PC-3 (cell line): ENCODE data around the gene NABP1. TPM values are rescaled to one million over a fixed set of nuclear protein-coding genes. Genes with fewer than 3 reads are reported as not detected.

Experiments
- ATAC-seq: fragments of 200-7000 bp; cut with Tn5 transposase; 2 replicates; pipeline ENCODE4 v1.9.1; 2020; ENCODE audit warnings: mild to moderate bottlenecking, moderate library complexity
- BruUV-seq: library from RNA; stranded (reverse); fragments of 400-500 nt; replicated peaks from 2 replicates; lab custom pipeline; 2021; lab: Mats Ljungman, UMichigan
- CTCF ChIA-PET: fragments of 300-600 bp; sonication (Branson Sonifier 250); formaldehyde crosslinking; loops from one replicate; lab custom pipeline; 2022; ENCODE audit warnings: antibody characterized with exemption; lab: Charles Lee
- POLR2A ChIA-PET: fragments of 300-600 bp; sonication (Branson Sonifier 250); formaldehyde crosslinking; loops from one replicate; lab custom pipeline; 2022; ENCODE audit warnings: antibody characterized with exemption; ENCODE audit not compliant: unreplicated experiment; lab: Charles Lee
- DNase-seq: peaks from one replicate; pipeline ENCODE4 v3.0.0-alpha.2; 2015
- H2AFZ ChIP-seq: fragments of 300-600 bp; sonication (generic); 2 replicates; pipeline ENCODE4 v1.6.0; 2016; ENCODE audit warnings: antibody characterized with exemption, low read length
- H3F3A ChIP-seq: fragments of 300-600 bp; sonication (generic); one replicate; pipeline ENCODE4 v1.6.0; 2017; ENCODE audit warnings: antibody characterized with exemption, low read length, control low read depth, mild to moderate bottlenecking; ENCODE audit not compliant: unreplicated experiment
- H3K27ac ChIP-seq: fragments of 300-600 bp; sonication (generic); 2 replicates; pipeline ENCODE4 v1.5.1; 2016; ENCODE audit warnings: mild to moderate bottlenecking, low read length
- H3K27me3 ChIP-seq: fragments of 300-600 bp; sonication (generic); 2 replicates; pipeline ENCODE4 v1.6.1; 2016; ENCODE audit warnings: low read length, mixed read lengths
- H3K36me3 ChIP-seq: fragments of 300-600 bp; sonication (generic); 2 replicates; pipeline ENCODE4 v1.6.1; 2016; ENCODE audit warnings: low read depth, mixed run types, low read length, mixed read lengths
- H3K4me1 ChIP-seq: fragments of 300-600 bp; sonication (generic); 2 replicates; pipeline ENCODE4 v1.5.1; 2016; ENCODE audit warnings: low read length; ENCODE audit not compliant: insufficient read depth
- H3K4me2 ChIP-seq: fragments of 300-600 bp; sonication (generic); 2 replicates; pipeline ENCODE4 v1.6.0; 2016; ENCODE audit warnings: low read length
- H3K4me3 ChIP-seq: fragments of 300-600 bp; sonication (generic); 2 replicates; pipeline ENCODE4 v1.5.1; 2016; ENCODE audit warnings: mild to moderate bottlenecking, low read length, mixed read lengths
- H3K79me2 ChIP-seq: fragments of 300-600 bp; sonication (generic); 2 replicates; pipeline ENCODE4 v1.6.1; 2017; ENCODE audit warnings: low read length, mixed read lengths
- H3K9ac ChIP-seq: fragments of 300-600 bp; sonication (generic); 2 replicates; pipeline ENCODE4 v1.6.0; 2016; ENCODE audit warnings: mild to moderate bottlenecking, low read length
- H3K9me2 ChIP-seq: fragments of 300-600 bp; sonication (generic); replicated peaks from 2 replicates; pipeline ENCODE4 v1.6.1; 2016; ENCODE audit warnings: mixed run types, low read length, mixed read lengths
- H3K9me3 ChIP-seq: fragments of 300-600 bp; sonication (generic); 2 replicates; pipeline ENCODE4 v1.6.1; 2016; ENCODE audit warnings: low read length, mixed read lengths
- H4K20me1 ChIP-seq: fragments of 300-600 bp; sonication (generic); 2 replicates; pipeline ENCODE4 v1.6.1; 2016; ENCODE audit warnings: low read length, mixed read lengths
- CTCF ChIP-seq: fragments of 300-600 bp; sonication (generic); conservative IDR thresholded peaks from 2 replicates; pipeline ENCODE4 v1.5.1; 2017; ENCODE audit warnings: antibody characterized with exemption, low read depth, mild to moderate bottlenecking, low read length
- EZH2 ChIP-seq: fragments of 300-600 bp; sonication (generic); IDR thresholded peaks from one replicate; pipeline ENCODE4 v1.6.1; 2017; ENCODE audit warnings: antibody characterized with exemption, mild to moderate bottlenecking, low read length; ENCODE audit not compliant: unreplicated experiment
- EZH2phosphoT487 ChIP-seq: fragments of 300-600 bp; sonication (generic); IDR thresholded peaks from 2 replicates; pipeline ENCODE4 v1.6.1; 2018; ENCODE audit warnings: mild to moderate bottlenecking, antibody characterized with exemption, low read length, borderline replicate concordance
- intact Hi-C: fragments of 100-400 bp; cut with micrococcal nuclease; formaldehyde crosslinking; loops from 2 replicates; pipeline ENCODE4 v1.9.0; 2023
- total RNA-seq: library from RNA; depleted of rRNA; stranded (reverse); fragments of >200 nt; gene quantifications from 2 replicates; pipeline ENCODE4 v1.2.3, GENCODE V29; 2014

The NABP1 gene
- total RNA-seq, 1 experiment from 2014 or later = 56.8 TPM

- Histone ChIP-seq H3K4me2 (no peak overlapping the region), H3K9me3 (no peaks in the 10 kb centered on the region), H3K4me3 (no peak overlapping the region), H3K36me3 (no peaks in the 10 kb centered on the region), H3K9me2 (no peaks in the 10 kb centered on the region), H4K20me1 (no peaks in the 10 kb centered on the region), H3K27ac (no peak overlapping the region), H3K79me2 (no peaks in the 10 kb centered on the region), H3K9ac (no peak overlapping the region), H2AFZ (no peak overlapping the region), H3F3A (no peaks in the 10 kb centered on the region), H3K4me1 (no peaks in the 10 kb centered on the region), H3K27me3 (no peaks in the 10 kb centered on the region)
- TF ChIP-seq EZH2phosphoT487 (no peak), CTCF (no peak), EZH2 (no peak)
- intact Hi-C loops = no loop called here
- CTCF ChIA-PET = no interaction called here
- POLR2A ChIA-PET = no interaction called here
- ATAC-seq = no peak
- no TSS peak for BruUV-seq
- DNase-seq = no peak
Observed at GRCh38 chr2:191705084-191705483, 27.1 kb downstream of the NABP1 start.

DNA sequence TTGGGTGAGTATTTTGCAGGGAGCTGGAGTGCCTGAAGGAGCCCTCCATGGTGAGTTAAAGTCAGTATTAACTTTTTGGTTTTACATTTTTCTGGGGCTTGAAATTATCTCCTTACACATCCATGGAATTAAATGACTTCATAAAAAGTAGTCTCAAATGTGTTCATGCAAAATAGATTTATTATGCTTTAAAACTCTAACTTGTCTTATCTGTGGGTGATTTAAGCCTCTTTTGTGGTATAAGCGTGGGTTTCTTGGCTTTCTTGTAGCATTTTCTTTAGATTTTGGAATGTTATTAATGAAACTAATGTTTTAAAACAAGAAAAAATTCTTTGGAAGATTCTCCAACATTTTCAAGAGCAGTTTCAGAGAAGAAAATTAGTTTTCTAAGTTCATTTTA is 27.8 kb downstream of the NABP1 start:
- Histone ChIP-seq H3K27me3 (no peaks in the 10 kb centered on the region), H3K27ac (no peak overlapping the region), H3K4me2 (no peak overlapping the region), H2AFZ (no peak overlapping the region), H3K4me3 (no peak overlapping the region), H3K4me1 (0 out of 2 replicates have a peak, but pooled peaks cover 4% of the 10 kb centered on the region), H4K20me1 (no peaks in the 10 kb centered on the region), H3K9ac (no peak overlapping the region), H3K79me2 (no peaks in the 10 kb centered on the region), H3F3A (no peaks in the 10 kb centered on the region), H3K9me2 (no peaks in the 10 kb centered on the region), H3K36me3 (no peaks in the 10 kb centered on the region), H3K9me3 (no peaks in the 10 kb centered on the region)
- intact Hi-C loops = no loop called here
- ChIA-PET POLR2A (no interaction called here), CTCF (no interaction called here)
- no peak for TF ChIP-seq EZH2phosphoT487
- ATAC-seq (no peak), DNase-seq (no peak)
- no TSS peak for BruUV-seq

DNA sequence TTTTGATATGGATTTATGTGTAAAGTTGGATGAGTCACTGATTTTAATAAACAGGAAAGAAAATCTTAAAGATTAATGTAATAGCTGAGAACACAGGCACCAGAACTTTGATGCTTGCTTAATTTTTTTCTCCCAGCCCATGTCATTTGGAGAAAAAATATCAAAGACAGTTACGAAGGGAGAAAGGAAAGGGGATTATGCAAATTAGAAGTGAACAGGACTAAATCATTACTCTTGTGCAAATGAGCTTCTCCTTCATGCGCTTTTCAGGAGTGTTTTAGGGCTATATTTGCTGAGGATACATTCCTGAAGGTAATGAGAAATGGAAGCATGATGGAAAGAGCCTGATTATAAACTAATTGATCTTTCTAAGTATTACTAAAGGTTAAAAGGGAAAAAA is 28.9 kb downstream of the NABP1 start:
- ChIA-PET CTCF (no interaction called here), POLR2A (no interaction called here)
- H3F3A ChIP-seq = no peaks in the 10 kb centered on the region
- no peak for TF ChIP-seq EZH2phosphoT487
- TF ChIP-seq CTCF = no peak
- TF ChIP-seq EZH2 = no peak
- no peaks in the 10 kb centered on the region for H3K79me2 ChIP-seq
- no peak overlapping the region for H3K4me2 ChIP-seq
- H3K9me3 ChIP-seq = no peaks in the 10 kb centered on the region
- H3K9ac ChIP-seq = no peak overlapping the region
- no peak overlapping the region for H3K27ac ChIP-seq
- H2AFZ ChIP-seq = no peak overlapping the region
- H3K4me1 ChIP-seq = 0 out of 2 replicates have a peak, but pooled peaks cover 5% of the 10 kb centered on the region
- H3K36me3 ChIP-seq = no peaks in the 10 kb centered on the region
- no peak overlapping the region for H3K4me3 ChIP-seq
- H3K9me2 ChIP-seq = no peaks in the 10 kb centered on the region
- intact Hi-C loops = no loop called here
- no peaks in the 10 kb centered on the region for H4K20me1 ChIP-seq
- no peak for DNase-seq
- H3K27me3 ChIP-seq = no peaks in the 10 kb centered on the region
- no peak for ATAC-seq
- no TSS peak for BruUV-seq
